Neutrophil (primary cell): Measurements from ENCODE around the gene PDE9A.

Source experiments
- H3K27ac ChIP-seq: fragments of 200-600 bp; sonication (generic); 2 replicates; pipeline ENCODE4 v1.5.1; 2016; ENCODE audit warnings: mild to moderate bottlenecking, moderate library complexity
- H3K27me3 ChIP-seq: fragments of 200-600 bp; sonication (generic); 2 replicates; pipeline ENCODE4 v1.6.0; 2016; ENCODE audit warnings: mild to moderate bottlenecking
- H3K36me3 ChIP-seq: fragments of 200-600 bp; sonication (generic); 2 replicates; pipeline ENCODE4 v1.5.1; 2017
- H3K4me1 ChIP-seq, 2 experiments: fragments of 200-600 bp in 1 of 2; sonication (generic) in 1 of 2; 1 replicate in 1 of 2; 2 replicates in 1 of 2; pipeline versions ENCODE4 v1.5.1 to v1.6.1; 2013 to 2016; ENCODE audit warnings: low read depth in 1 of 2, low read length in 1 of 2, mild to moderate bottlenecking in 1 of 2, moderate library complexity in 1 of 2; ENCODE audit not compliant: control insufficient read depth in 1 of 2, insufficient read depth in 1 of 2
- H3K4me3 ChIP-seq, 2 experiments: fragments of 200-600 bp in 1 of 2; sonication (generic) in 1 of 2; 1 replicate in 1 of 2; 2 replicates in 1 of 2; pipeline ENCODE4 v1.5.1; 2013 to 2016; ENCODE audit warnings: low read depth in 1 of 2, low read length in 1 of 2, mild to moderate bottlenecking in 1 of 2, moderate library complexity in 1 of 2
- H3K9me3 ChIP-seq: fragments of 200-600 bp; sonication (generic); 2 replicates; pipeline ENCODE4 v1.5.1; 2016
- TF ChIP-seq, protein P1 (sequence below): fragments of 200-600 bp; sonication (generic); IDR thresholded peaks from 2 replicates; pipeline ENCODE4 v1.5.1; 2016; ENCODE audit warnings: antibody characterized with exemption

PDE9A gene

DNA sequence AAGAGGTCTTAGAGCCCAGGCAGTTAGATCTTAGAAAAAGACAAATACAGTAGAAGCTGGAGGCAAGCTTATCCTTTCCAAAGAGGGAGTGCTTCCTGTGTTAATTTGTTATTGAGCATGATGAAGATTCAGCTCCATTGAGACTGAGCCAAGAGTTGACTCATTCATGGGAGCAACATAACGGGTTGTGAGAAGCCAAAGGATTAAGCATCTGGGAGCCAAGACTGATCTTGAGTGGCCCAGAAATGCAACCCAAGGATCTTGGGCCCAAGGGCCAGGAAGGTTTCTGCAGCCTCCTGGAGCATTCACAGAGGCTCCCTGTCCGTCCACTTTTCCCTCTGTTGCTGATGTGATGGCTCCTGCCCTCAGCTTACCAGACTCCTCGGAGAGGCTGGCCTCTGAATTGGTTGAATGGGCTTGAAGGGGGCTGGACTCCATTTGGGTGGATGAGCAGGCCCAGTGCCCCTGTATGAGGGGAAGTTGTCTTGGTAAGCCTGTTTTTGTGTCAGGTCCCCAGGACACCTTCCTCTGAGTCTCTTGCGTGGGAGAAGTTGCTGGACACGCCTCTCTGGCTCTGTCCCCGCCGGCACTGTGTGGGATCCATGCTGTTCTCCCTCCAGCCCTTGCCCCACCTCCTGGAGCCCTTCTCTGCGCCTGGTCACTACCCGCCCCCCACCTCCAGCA is 42.4 kb downstream of the PDE9A start:
- TF ChIP-seq, protein P1, sequence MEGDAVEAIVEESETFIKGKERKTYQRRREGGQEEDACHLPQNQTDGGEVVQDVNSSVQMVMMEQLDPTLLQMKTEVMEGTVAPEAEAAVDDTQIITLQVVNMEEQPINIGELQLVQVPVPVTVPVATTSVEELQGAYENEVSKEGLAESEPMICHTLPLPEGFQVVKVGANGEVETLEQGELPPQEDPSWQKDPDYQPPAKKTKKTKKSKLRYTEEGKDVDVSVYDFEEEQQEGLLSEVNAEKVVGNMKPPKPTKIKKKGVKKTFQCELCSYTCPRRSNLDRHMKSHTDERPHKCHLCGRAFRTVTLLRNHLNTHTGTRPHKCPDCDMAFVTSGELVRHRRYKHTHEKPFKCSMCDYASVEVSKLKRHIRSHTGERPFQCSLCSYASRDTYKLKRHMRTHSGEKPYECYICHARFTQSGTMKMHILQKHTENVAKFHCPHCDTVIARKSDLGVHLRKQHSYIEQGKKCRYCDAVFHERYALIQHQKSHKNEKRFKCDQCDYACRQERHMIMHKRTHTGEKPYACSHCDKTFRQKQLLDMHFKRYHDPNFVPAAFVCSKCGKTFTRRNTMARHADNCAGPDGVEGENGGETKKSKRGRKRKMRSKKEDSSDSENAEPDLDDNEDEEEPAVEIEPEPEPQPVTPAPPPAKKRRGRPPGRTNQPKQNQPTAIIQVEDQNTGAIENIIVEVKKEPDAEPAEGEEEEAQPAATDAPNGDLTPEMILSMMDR, result no peak
- Histone ChIP-seq H3K36me3 (no peaks in the 10 kb centered on the region), H3K9me3 (no peaks in the 10 kb centered on the region), H3K27ac (no peak overlapping the region), H3K4me1 (no peaks in the 10 kb centered on the region), H3K27me3 (no peaks in the 10 kb centered on the region), H3K4me3 (no peak overlapping the region)

DNA sequence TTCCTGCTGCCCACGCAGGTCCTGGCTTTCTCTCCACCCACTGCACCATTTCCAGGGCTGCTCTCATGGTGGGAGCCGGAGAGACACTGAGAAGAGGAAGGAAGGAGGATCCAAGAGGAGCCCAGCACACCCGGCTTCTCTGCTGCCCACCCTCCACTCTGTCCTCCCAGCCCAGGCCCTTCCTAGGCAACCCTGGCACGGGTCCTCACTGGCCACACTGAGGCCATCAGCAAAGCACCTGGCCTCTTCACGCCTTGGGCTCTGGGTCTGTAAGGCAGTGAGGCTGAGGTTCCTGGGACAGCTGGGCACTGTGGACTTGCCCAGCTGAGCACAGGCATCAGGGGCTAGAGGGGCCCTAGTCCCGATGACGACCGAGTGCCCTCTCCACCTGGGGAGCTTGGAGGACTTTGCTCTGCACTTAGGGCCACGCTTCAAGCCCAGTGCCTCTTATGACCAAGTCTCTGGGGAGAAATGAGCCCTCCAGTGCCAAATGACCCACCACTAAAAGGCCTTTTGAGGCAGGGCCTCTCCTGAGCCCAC is 43.1 kb downstream of the PDE9A start:
- no peaks in the 10 kb centered on the region for H3K4me1 ChIP-seq
- TF ChIP-seq, protein P1, result no peak
- no peaks in the 10 kb centered on the region for H3K27me3 ChIP-seq
- H3K36me3 ChIP-seq, result no peaks in the 10 kb centered on the region
- no peak overlapping the region for H3K27ac ChIP-seq
- no peak overlapping the region for H3K4me3 ChIP-seq
- no peaks in the 10 kb centered on the region for H3K9me3 ChIP-seq

DNA sequence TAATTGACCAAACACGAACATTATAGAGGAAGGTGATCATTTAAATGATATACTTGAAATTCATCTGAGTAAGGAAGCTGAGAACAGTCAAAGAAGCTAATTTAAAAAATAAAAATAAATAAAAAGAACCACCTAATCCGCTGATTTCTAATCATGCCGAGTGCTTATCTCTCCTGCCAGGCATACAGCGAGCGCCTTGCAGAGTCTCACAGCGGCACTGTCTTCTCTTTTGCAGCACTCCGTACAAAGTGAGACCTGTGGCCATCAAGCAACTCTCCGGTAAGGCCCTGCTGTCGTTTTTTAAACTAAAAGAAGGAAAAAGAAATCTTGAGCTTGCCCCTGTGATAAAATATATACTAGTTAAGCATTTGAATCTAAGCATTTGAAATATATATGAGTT is 45.3 kb downstream of the PDE9A start:
- Histone ChIP-seq H3K27me3 (no peaks in the 10 kb centered on the region), H3K9me3 (no peaks in the 10 kb centered on the region), H3K27ac (no peak overlapping the region), H3K36me3 (no peaks in the 10 kb centered on the region), H3K4me1 (no peaks in the 10 kb centered on the region), H3K4me3 (no peak overlapping the region)
- TF ChIP-seq, protein P1, result no peak

DNA sequence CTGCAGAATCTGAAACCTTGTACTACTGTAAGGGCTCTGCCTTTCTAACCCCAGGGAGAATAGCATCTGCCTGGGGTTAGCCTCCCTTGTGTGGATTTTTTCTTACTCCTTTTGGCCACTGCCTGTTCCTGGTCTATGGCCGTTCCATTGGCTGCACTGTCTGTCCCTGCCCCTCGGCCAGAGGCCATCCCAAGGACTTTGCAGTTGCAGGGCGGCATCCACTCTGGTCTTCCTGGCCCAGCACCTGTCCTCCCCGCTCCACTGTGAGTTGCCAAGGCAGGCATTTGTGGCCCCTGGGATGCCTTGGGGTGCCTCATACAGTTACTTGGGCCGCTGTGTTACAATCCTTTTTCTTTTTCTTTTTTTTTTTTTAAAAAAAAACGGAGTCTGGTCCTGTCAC is 45.8 kb downstream of the PDE9A start:
- TF ChIP-seq, protein P1, result no peak
- Histone ChIP-seq H3K9me3 (no peaks in the 10 kb centered on the region), H3K4me3 (no peak overlapping the region), H3K36me3 (no peaks in the 10 kb centered on the region), H3K27me3 (no peaks in the 10 kb centered on the region), H3K4me1 (no peaks in the 10 kb centered on the region), H3K27ac (no peak overlapping the region)

DNA sequence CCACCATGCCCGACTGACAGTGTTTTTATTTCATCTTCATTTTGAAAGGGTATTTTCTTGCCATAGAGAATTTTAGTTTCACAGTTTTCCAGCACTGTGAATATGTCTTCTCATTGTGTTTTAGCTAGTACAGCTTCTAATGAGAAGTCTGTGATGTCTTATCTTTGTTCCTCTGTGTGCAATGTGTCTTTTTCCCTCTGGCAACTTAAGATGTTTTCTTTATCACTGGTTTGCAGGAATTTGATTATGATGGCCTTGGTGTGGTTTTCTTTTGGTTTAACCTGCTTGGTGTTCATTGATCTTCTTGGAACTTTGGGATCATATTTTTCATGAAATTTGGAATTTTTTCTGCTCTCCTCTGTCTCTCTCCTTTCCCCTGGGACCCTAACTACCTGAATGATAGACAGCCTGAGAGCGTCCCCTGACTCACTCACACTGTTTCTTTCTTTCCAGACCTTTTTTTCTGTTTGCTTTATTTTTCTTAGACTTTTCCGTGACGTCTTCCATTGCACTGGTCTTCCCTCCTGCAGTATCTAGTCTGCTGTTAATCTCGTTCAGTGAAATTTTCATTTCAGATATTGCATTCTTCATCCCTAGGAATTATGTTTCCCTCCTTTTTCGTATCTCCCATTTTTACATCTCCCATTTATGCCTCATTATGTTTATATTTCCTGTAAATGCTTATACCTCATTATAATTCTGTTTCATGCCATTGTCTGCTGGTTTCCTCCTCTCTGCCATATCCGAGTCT is 48.5 kb downstream of the PDE9A start:
- no peaks in the 10 kb centered on the region for H3K27me3 ChIP-seq
- H3K27ac ChIP-seq, result no peak overlapping the region
- H3K36me3 ChIP-seq, result no peaks in the 10 kb centered on the region
- TF ChIP-seq, protein P1, result no peak
- no peaks in the 10 kb centered on the region for H3K4me1 ChIP-seq
- no peaks in the 10 kb centered on the region for H3K9me3 ChIP-seq
- H3K4me3 ChIP-seq, result no peak overlapping the region
